AG04450 (cell line): ENCODE results near the gene SLC5A2. TPM values are rescaled to one million over a fixed set of nuclear protein-coding genes. Genes with fewer than 3 reads are reported as not detected.

Source experiments
- CTCF ChIA-PET: fragments of 300-600, 350-600 bp; formaldehyde crosslinking; extraction: SDS; loops from one replicate; lab custom pipeline; 2022; ENCODE audit warnings: antibody characterized with exemption, inconsistent platforms; lab: Charles Lee
- POLR2A ChIA-PET: fragments of 350-600 bp; formaldehyde crosslinking; extraction: SDS; loops from one replicate; lab custom pipeline; 2021; ENCODE audit warnings: antibody characterized with exemption, inconsistent platforms; lab: Yijun Ruan, JAX
- DNase-seq: peaks from one replicate; pipeline ENCODE4 v3.0.0-alpha.2; 2011; ENCODE audit warnings: low read depth, low spot score
- H3K27ac ChIP-seq: one replicate; pipeline ENCODE4 v1.5.1; 2012; ENCODE audit warnings: low read depth, low read length, control low read depth
- H3K27me3 ChIP-seq: one replicate; pipeline ENCODE4 v1.6.0; 2012; ENCODE audit warnings: low read length; ENCODE audit not compliant: control insufficient read depth, insufficient read depth
- H3K4me3 ChIP-seq: 2 replicates; pipeline ENCODE4 v1.5.1; 2011; ENCODE audit warnings: mild to moderate bottlenecking, low read depth, low read length, control low read depth
- H3K9me3 ChIP-seq: 2 replicates; pipeline ENCODE4 v1.5.1; 2012; ENCODE audit warnings: low read length; ENCODE audit not compliant: control insufficient read depth, insufficient read depth
- polyA plus RNA-seq: library from polyadenylated mRNA; depleted of rRNA; stranded (reverse); fragments of >200 nt; gene quantifications from 2 replicates; pipeline ENCODE4 v1.2.3, GENCODE V29; 2011
- TF ChIP-seq, protein P1 (sequence below): IDR thresholded peaks from 2 replicates; pipeline ENCODE4 v1.5.1; 2011; ENCODE audit warnings: low read depth, low read length, control low read depth, inconsistent platforms

The SLC5A2 gene
- polyA plus RNA-seq, 1 experiment: not detected

DNA sequence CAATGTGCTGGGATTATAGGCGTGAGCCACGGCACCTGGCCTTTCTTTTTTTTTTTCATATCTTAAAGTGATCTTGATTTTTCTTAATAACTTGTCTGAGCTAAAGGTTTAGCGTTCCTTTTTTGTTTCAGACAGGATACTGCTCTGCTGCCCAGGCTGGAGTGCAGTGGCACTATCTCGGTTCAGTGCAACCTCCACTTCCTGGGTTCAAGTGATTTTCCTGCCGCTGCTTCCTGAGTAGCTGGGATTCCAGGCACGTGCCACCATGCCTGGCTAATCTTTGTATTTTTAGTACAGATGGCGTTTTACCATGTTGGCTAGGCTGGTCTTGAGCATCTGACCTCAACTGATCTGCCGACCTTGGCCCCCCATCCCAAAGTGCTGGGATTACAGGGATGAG is 21.2 kb downstream of the SLC5A2 start:
- POLR2A ChIA-PET: interaction anchor here (0.7 kb wide), 1 partner anchor 46 kb away, joined by 3 read pairs; no protein-coding TSS in a partner anchor
- no peaks in the 10 kb centered on the region for H3K27me3 ChIP-seq
- H3K4me3 ChIP-seq: no peak overlapping the region
- TF ChIP-seq, protein P1, sequence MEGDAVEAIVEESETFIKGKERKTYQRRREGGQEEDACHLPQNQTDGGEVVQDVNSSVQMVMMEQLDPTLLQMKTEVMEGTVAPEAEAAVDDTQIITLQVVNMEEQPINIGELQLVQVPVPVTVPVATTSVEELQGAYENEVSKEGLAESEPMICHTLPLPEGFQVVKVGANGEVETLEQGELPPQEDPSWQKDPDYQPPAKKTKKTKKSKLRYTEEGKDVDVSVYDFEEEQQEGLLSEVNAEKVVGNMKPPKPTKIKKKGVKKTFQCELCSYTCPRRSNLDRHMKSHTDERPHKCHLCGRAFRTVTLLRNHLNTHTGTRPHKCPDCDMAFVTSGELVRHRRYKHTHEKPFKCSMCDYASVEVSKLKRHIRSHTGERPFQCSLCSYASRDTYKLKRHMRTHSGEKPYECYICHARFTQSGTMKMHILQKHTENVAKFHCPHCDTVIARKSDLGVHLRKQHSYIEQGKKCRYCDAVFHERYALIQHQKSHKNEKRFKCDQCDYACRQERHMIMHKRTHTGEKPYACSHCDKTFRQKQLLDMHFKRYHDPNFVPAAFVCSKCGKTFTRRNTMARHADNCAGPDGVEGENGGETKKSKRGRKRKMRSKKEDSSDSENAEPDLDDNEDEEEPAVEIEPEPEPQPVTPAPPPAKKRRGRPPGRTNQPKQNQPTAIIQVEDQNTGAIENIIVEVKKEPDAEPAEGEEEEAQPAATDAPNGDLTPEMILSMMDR: no peak
- DNase-seq: no peak
- CTCF ChIA-PET: interaction anchor here (0.6 to 1.6 kb wide), 2 partner anchors 44 to 182 kb away, joined by 4 to 6 read pairs; no protein-coding TSS in a partner anchor
- H3K27ac ChIP-seq: no peak overlapping the region
- no peaks in the 10 kb centered on the region for H3K9me3 ChIP-seq

DNA sequence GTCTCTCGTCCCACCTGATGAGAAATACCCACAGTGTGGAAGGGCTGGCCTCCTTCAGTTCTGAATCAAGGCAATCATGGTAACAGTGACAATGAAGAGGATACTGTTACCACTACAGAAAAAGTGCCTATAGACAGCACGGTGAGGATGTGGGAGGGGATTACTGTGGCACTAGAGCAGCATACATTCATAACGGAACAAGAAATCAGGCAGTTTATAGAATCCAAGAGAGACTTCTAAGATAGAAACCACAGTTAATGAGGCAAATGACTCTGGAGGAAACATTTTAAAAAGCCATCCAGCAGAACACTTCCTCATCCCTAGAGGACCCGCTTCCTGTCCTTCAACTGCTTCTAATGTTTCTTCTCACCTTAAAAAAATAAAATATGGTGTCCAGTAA is 22.6 kb downstream of the SLC5A2 start:
- ChIA-PET POLR2A (no interaction called here), CTCF (no interaction called here)
- TF ChIP-seq, protein P1: no peak
- Histone ChIP-seq H3K27me3 (no peaks in the 10 kb centered on the region), H3K27ac (no peak overlapping the region), H3K4me3 (no peak overlapping the region), H3K9me3 (no peaks in the 10 kb centered on the region)
- no peak for DNase-seq

DNA sequence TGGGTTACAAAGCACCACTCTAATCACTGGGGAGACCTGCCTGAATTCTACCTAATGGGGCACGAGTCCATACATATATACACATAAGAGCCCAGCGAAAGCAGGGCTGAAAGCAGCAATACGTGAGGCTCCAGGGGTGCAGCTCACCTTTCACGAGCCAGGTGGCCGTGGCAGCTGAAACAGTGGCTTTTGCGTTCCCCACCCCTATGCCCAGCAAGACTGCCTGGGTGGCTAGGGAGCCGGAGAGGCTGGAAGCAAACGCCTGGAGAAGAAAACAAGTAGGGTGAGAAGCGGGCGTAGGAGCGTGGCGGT is 24.6 kb downstream of the SLC5A2 start:
- H3K4me3 ChIP-seq: peak overlapping the region; percentile 93
- POLR2A ChIA-PET: interaction anchor here (1.0 to 1.9 kb wide), 12 partner anchors 10 to 366 kb away, joined by 3 to 22 read pairs (median 6); partner anchors contain the start of genes ARMC5, FUS, ZNF267 and ZNF843
- H3K27ac ChIP-seq: peak overlapping the region; percentile 94
- CTCF ChIA-PET: interaction anchor here (0.7 to 1.7 kb wide), 3 partner anchors 47 to 360 kb away, joined by 3 to 7 read pairs (median 4); no protein-coding TSS in a partner anchor
- TF ChIP-seq, protein P1: no peak
- H3K27me3 ChIP-seq: no peaks in the 10 kb centered on the region
- no peak for DNase-seq
- peaks cover 5% of the 10 kb centered on the region for H3K9me3 ChIP-seq

DNA sequence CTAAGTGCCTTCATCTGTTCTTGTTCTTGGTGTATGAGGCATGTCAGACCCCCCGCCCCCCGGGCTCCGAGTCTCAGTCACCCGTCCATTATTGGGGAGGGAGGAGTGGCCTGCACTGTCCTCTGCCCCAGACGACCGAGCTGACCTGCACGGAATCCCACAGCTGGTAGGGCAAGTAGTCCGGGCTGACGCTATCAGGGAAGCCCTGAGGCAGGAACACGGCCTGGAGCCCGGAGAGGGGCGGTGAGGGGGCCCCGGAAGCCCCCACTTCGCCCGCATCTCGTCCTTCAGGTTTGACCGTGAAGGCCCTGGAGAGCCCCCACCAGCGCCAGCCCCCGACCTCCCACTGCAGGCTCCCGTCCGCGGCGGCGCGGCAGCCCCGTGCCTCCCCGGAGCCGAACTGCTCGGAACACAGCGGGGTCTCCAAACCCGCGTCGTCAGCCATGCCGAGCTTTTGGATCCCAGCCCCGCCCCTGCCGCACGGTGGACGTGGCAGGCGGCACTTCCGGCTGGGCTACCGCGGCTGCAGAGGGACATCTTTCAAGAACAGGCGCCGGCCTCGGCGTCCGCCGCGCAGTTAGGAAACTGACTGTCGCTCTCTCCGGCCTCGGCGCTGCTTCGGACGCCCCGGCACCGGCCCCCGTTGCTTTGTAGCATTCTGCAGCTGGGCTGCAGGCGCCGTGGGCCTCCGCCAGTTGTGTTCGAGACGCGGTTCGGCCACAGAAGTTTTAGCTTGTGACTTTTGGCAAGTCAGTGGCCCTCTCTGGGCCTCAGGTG is 25.2 kb downstream of the SLC5A2 start, which contains the start of gene RUSF1:
TSS of gene RUSF1 (minus strand) at position 463 of the 777 bp plus-strand sequence. CDS start at position 445, 18 bp downstream.
- H3K4me3 ChIP-seq: peak within 1 kb of the TSS; percentile 93
- peaks cover 5% of the 10 kb centered on the region for H3K9me3 ChIP-seq
- TF ChIP-seq, protein P1: no peak
- DNase-seq: peak; percentile 65
- POLR2A ChIA-PET: interaction anchor here (1.0 to 1.9 kb wide), 12 partner anchors 11 to 366 kb away, joined by 3 to 22 read pairs (median 6); partner anchors contain the start of genes ARMC5, FUS, ZNF267 and ZNF843
- H3K27me3 ChIP-seq: no peaks in the 10 kb centered on the region
- H3K27ac ChIP-seq: peak within 1 kb of the TSS; percentile 94
- CTCF ChIA-PET: no interaction called here
